ENCODE data around the gene UCN3.

Gene UCN3

GRCh38 chr10:5381187-5381586 lies 16.4 kb downstream of the UCN3 start:
- H3K27me3 Mint-ChIP-seq (ENCODE audit: low read depth): no peaks in the 10 kb centered on the region
- no peak overlapping the region for H3K27ac Mint-ChIP-seq
- TF ChIP-seq, protein P1, sequence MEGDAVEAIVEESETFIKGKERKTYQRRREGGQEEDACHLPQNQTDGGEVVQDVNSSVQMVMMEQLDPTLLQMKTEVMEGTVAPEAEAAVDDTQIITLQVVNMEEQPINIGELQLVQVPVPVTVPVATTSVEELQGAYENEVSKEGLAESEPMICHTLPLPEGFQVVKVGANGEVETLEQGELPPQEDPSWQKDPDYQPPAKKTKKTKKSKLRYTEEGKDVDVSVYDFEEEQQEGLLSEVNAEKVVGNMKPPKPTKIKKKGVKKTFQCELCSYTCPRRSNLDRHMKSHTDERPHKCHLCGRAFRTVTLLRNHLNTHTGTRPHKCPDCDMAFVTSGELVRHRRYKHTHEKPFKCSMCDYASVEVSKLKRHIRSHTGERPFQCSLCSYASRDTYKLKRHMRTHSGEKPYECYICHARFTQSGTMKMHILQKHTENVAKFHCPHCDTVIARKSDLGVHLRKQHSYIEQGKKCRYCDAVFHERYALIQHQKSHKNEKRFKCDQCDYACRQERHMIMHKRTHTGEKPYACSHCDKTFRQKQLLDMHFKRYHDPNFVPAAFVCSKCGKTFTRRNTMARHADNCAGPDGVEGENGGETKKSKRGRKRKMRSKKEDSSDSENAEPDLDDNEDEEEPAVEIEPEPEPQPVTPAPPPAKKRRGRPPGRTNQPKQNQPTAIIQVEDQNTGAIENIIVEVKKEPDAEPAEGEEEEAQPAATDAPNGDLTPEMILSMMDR (IDR thresholded peaks at IDR 0.05; ENCODE audit: unreplicated experiment in 3 of 3): no peak
- H3K9me3 Mint-ChIP-seq: peaks cover 5% of the 10 kb centered on the region
- H3K4me1 Mint-ChIP-seq: no peaks in the 10 kb centered on the region
- no peaks in the 10 kb centered on the region for H3K36me3 Mint-ChIP-seq (ENCODE audit: low read depth)
- no peak overlapping the region for H3K4me3 Mint-ChIP-seq

- Mint-ChIP-seq H3K27me3 (ENCODE audit: low read depth) (peaks cover 4% of the 10 kb centered on the region), H3K27ac (no peak overlapping the region), H3K4me3 (no peak overlapping the region), H3K36me3 (ENCODE audit: low read depth) (peaks cover 3% of the 10 kb centered on the region), H3K4me1 (no peaks in the 10 kb centered on the region), H3K9me3 (peaks cover 19% of the 10 kb centered on the region)
- TF ChIP-seq, protein P1 (IDR thresholded peaks at IDR 0.05; ENCODE audit: unreplicated experiment in 3 of 3): no peak
These were observed 20.5 kb downstream of the UCN3 start for GRCh38 chr10:5385224-5385623.

- H3K4me3 Mint-ChIP-seq: no peak overlapping the region
- peaks cover 3% of the 10 kb centered on the region for H3K36me3 Mint-ChIP-seq (ENCODE audit: low read depth)
- H3K9me3 Mint-ChIP-seq: peaks cover 36% of the 10 kb centered on the region
- no peak overlapping the region for H3K27ac Mint-ChIP-seq
- TF ChIP-seq, protein P1 (IDR thresholded peaks at IDR 0.05; ENCODE audit: unreplicated experiment in 3 of 3): no peak
- peaks cover 4% of the 10 kb centered on the region for H3K27me3 Mint-ChIP-seq (ENCODE audit: low read depth)
- no peaks in the 10 kb centered on the region for H3K4me1 Mint-ChIP-seq
These were observed 22.4 kb downstream of the UCN3 start for GRCh38 chr10:5387169-5387568.

GRCh38 chr10:5390607-5391205 lies 25.9 kb downstream of the UCN3 start:
- no peak overlapping the region for H3K27ac Mint-ChIP-seq
- TF ChIP-seq, protein P1 (IDR thresholded peaks at IDR 0.05; ENCODE audit: unreplicated experiment in 3 of 3): no peak
- H3K27me3 Mint-ChIP-seq (ENCODE audit: low read depth): peaks cover 5% of the 10 kb centered on the region
- no peak overlapping the region for H3K4me3 Mint-ChIP-seq
- peaks cover 50% of the 10 kb centered on the region for H3K9me3 Mint-ChIP-seq
- H3K4me1 Mint-ChIP-seq: no peaks in the 10 kb centered on the region
- peaks cover 6% of the 10 kb centered on the region for H3K36me3 Mint-ChIP-seq (ENCODE audit: low read depth)

DNA sequence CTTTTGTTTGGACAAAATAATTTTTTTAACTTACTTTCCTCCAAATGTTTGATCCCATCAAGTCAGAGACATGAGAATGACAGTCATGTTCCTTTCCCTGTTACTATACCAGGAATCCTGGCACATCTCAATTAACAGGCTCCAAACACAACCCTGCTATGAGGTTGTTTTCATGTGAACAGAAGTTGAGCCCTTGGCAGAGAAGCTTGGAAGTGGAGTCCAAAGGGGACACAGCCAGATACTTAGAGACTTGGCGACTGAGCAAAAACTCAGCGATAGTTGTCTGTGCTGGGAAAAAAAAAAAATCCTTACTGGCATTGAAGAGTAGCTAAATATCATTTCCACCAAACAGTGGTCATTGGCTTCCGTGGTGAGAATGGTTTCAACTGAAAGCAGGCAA lies 27.0 kb downstream of the UCN3 start:
- no peaks in the 10 kb centered on the region for H3K4me1 Mint-ChIP-seq
- no peak overlapping the region for H3K4me3 Mint-ChIP-seq
- peaks cover 46% of the 10 kb centered on the region for H3K9me3 Mint-ChIP-seq
- TF ChIP-seq, protein P1 (IDR thresholded peaks at IDR 0.05; ENCODE audit: unreplicated experiment in 3 of 3): no peak
- peaks cover 6% of the 10 kb centered on the region for H3K36me3 Mint-ChIP-seq (ENCODE audit: low read depth)
- peaks cover 8% of the 10 kb centered on the region for H3K27me3 Mint-ChIP-seq (ENCODE audit: low read depth)
- H3K27ac Mint-ChIP-seq: no peak overlapping the region

GRCh38 chr10:5393529-5393928 lies 28.8 kb downstream of the UCN3 start:
- Mint-ChIP-seq H3K4me3 (no peak overlapping the region), H3K4me1 (no peaks in the 10 kb centered on the region), H3K9me3 (peaks cover 41% of the 10 kb centered on the region), H3K36me3 (ENCODE audit: low read depth) (peaks cover 6% of the 10 kb centered on the region), H3K27me3 (ENCODE audit: low read depth) (peaks cover 4% of the 10 kb centered on the region), H3K27ac (no peak overlapping the region)
- TF ChIP-seq, protein P1 (IDR thresholded peaks at IDR 0.05; ENCODE audit: unreplicated experiment in 3 of 3): no peak
